H1 (cell line): ENCODE data around the gene CYP1A2. TPM values are rescaled to one million over a fixed set of nuclear protein-coding genes. Genes with fewer than 3 reads are reported as not detected.

ENCODE experiments used
- CTCF ChIA-PET: fragments of 300-600 bp; sonication (Branson Sonifier 250); formaldehyde crosslinking; loops from one replicate; lab custom pipeline; 2021; ENCODE audit not compliant: partially characterized antibody; lab: Charles Lee
- POLR2A ChIA-PET: fragments of 300-600 bp; sonication (Branson Sonifier 250); formaldehyde crosslinking; loops from one replicate; lab custom pipeline; 2021; ENCODE audit warnings: inconsistent platforms; ENCODE audit not compliant: partially characterized antibody; lab: Charles Lee
- DNase-seq, 2 experiments: peaks; one replicate each; pipeline versions ENCODE4 v3.0.0 to v3.0.0-alpha.2; 2010 to 2022; ENCODE audit warnings: low spot score in 2 of 2, low read depth in 1 of 2, mixed read lengths in 1 of 2
- FAIRE-seq: peaks from 2 replicates; lab custom pipeline; 2011; peaks lifted over from hg19 to GRCh38; lab: Jason Lieb, UNC
- H2AFZ ChIP-seq: 2 replicates; pipeline ENCODE4 v1.8.1; 2012; ENCODE audit warnings: low read length, inconsistent platforms
- H2AK5ac ChIP-seq: 2 replicates; pipeline ENCODE4 v1.6.1; 2013; ENCODE audit warnings: low read depth, low read length
- H2BK120ac ChIP-seq: replicated peaks from 2 replicates; pipeline ENCODE3; 2013; ENCODE audit warnings: low read depth, low read length, inconsistent platforms
- H2BK12ac ChIP-seq: 2 replicates; pipeline ENCODE4 v1.6.1; 2013; ENCODE audit warnings: low read depth, low read length
- H2BK15ac ChIP-seq: 2 replicates; pipeline ENCODE4 v1.6.1; 2013; ENCODE audit warnings: low read length
- H2BK20ac ChIP-seq: 2 replicates; pipeline ENCODE4 v1.6.1; 2013; ENCODE audit warnings: low read length
- H2BK5ac ChIP-seq: 2 replicates; pipeline ENCODE4 v1.6.1; 2013; ENCODE audit warnings: low read depth, low read length
- H3K14ac ChIP-seq: 2 replicates; pipeline ENCODE4 v1.6.1; 2013; ENCODE audit warnings: inconsistent platforms; ENCODE audit not compliant: insufficient read length
- H3K18ac ChIP-seq: 2 replicates; pipeline ENCODE4 v1.6.1; 2013; ENCODE audit warnings: low read length; ENCODE audit errors: extremely low read depth
- H3K23ac ChIP-seq: 2 replicates; pipeline ENCODE4 v1.6.1; 2013; ENCODE audit warnings: inconsistent platforms; ENCODE audit not compliant: insufficient read length
- H3K23me2 ChIP-seq: 2 replicates; pipeline ENCODE4 v1.6.1; 2013; ENCODE audit warnings: low read depth, low read length
- H3K27ac ChIP-seq: 2 replicates; pipeline ENCODE4 v1.6.1; 2011; ENCODE audit warnings: low read depth, low read length, inconsistent platforms
- H3K27me3 ChIP-seq, 4 experiments: replicated peaks in 1 of 4; 1 replicate in 1 of 4; 2 replicates in 3 of 4; pipeline versions ENCODE4 v1.6.1 to v1.8.1; 2011 to 2013; ENCODE audit warnings: low read length in 3 of 4, mild to moderate bottlenecking in 3 of 4, inconsistent platforms in 2 of 4, mixed read lengths in 2 of 4, moderate library complexity in 1 of 4; ENCODE audit not compliant: control insufficient read depth in 3 of 4, insufficient read depth in 3 of 4; ENCODE audit errors: extremely low read depth in 1 of 4
- H3K36me3 ChIP-seq, 4 experiments: 2 replicates each; pipeline versions ENCODE4 v1.6.1 to v1.8.1; 2011 to 2013; ENCODE audit warnings: mild to moderate bottlenecking in 4 of 4, low read length in 3 of 4, moderate library complexity in 2 of 4, control low read depth in 1 of 4, inconsistent platforms in 1 of 4; ENCODE audit not compliant: insufficient read depth in 4 of 4, control insufficient read depth in 2 of 4
- H3K4ac ChIP-seq: replicated peaks from 2 replicates; pipeline ENCODE3; 2013; ENCODE audit warnings: low read length, low read depth, mixed read lengths, inconsistent platforms; ENCODE audit not compliant: insufficient read length
- H3K4me1 ChIP-seq, 4 experiments: replicated peaks in 1 of 4; 1 replicate in 1 of 4; 2 replicates in 3 of 4; pipeline versions ENCODE4 v1.6.1 to v1.8.1; 2011 to 2013; ENCODE audit warnings: low read length in 3 of 4, inconsistent platforms in 2 of 4, mixed read lengths in 1 of 4; ENCODE audit not compliant: insufficient read depth in 4 of 4, control insufficient read depth in 3 of 4
- H3K4me2 ChIP-seq, 2 experiments: 2 replicates each; pipeline versions ENCODE4 v1.6.1 to v1.8.1; 2011 to 2013; ENCODE audit warnings: low read depth in 2 of 2, low read length in 2 of 2, control low read depth in 1 of 2, inconsistent platforms in 1 of 2, mild to moderate bottlenecking in 1 of 2; ENCODE audit not compliant: insufficient read depth in 1 of 2
- H3K4me3 ChIP-seq, 4 experiments: fragments of 200-600, 300-600 bp in 1 of 4; sonication (generic), shearing (Covaris generic), sonication (Bioruptor Twin) in 1 of 4; 2 replicates each; pipeline versions ENCODE4 v1.5.1 to v1.8.1; 2011 to 2016; ENCODE audit warnings: low read length in 4 of 4, low read depth in 3 of 4, control low read depth in 2 of 4, inconsistent platforms in 2 of 4, mild to moderate bottlenecking in 2 of 4, mixed read lengths in 1 of 4, moderate library complexity in 1 of 4; ENCODE audit not compliant: insufficient read depth in 2 of 4; ENCODE audit errors: extremely low read depth in 1 of 4
- H3K56ac ChIP-seq: replicated peaks from 2 replicates; pipeline ENCODE3; 2013; ENCODE audit warnings: low read depth, mild to moderate bottlenecking, mixed read lengths, low read length, inconsistent platforms; ENCODE audit not compliant: insufficient read length
- H3K79me1 ChIP-seq: 2 replicates; pipeline ENCODE4 v1.6.1; 2013; ENCODE audit warnings: low read depth, low read length, control low read depth
- H3K79me2 ChIP-seq, 2 experiments: 2 replicates each; pipeline versions ENCODE4 v1.6.1 to v1.8.1; 2012 to 2013; ENCODE audit warnings: low read length in 2 of 2, mild to moderate bottlenecking in 2 of 2, inconsistent platforms in 1 of 2; ENCODE audit not compliant: insufficient read depth in 2 of 2, control insufficient read depth in 1 of 2
- H3K9ac ChIP-seq, 4 experiments: replicated peaks in 1 of 4; 1 replicate in 1 of 4; 2 replicates in 3 of 4; pipeline versions ENCODE4 v1.6.1 to v1.8.1; 2011 to 2013; ENCODE audit warnings: low read depth in 3 of 4, low read length in 3 of 4, control low read depth in 2 of 4, mild to moderate bottlenecking in 2 of 4, moderate library complexity in 2 of 4, inconsistent platforms in 1 of 4; ENCODE audit errors: extremely low read depth in 1 of 4
- H3K9me3 ChIP-seq, 2 experiments: 2 replicates each; pipeline versions ENCODE4 v1.6.1 to v1.8.1; 2012 to 2013; ENCODE audit warnings: mild to moderate bottlenecking in 2 of 2, moderate library complexity in 2 of 2, control low read depth in 1 of 2, inconsistent platforms in 1 of 2, low read depth in 1 of 2, low read length in 1 of 2, mixed read lengths in 1 of 2; ENCODE audit not compliant: insufficient read depth in 2 of 2
- H4K20me1 ChIP-seq, 2 experiments: replicated peaks in 1 of 2; 2 replicates each; pipeline versions ENCODE3 to v1.8.1; 2011 to 2013; ENCODE audit warnings: inconsistent platforms in 2 of 2, low read length in 2 of 2, mild to moderate bottlenecking in 1 of 2; ENCODE audit not compliant: insufficient read depth in 2 of 2, control insufficient read depth in 1 of 2
- H4K5ac ChIP-seq: 2 replicates; pipeline ENCODE4 v1.6.1; 2013; ENCODE audit warnings: low read length, low read depth, mixed read lengths, inconsistent platforms; ENCODE audit not compliant: insufficient read length
- H4K8ac ChIP-seq: 2 replicates; pipeline ENCODE4 v1.8.0; 2013; ENCODE audit warnings: mild to moderate bottlenecking, moderate library complexity, low read length, inconsistent platforms; ENCODE audit not compliant: insufficient read depth; ENCODE audit errors: extremely low read depth
- H4K91ac ChIP-seq: replicated peaks from 2 replicates; pipeline ENCODE3; 2013; ENCODE audit warnings: low read length, mixed read lengths, inconsistent platforms; ENCODE audit not compliant: insufficient read length
- ATF3 ChIP-seq: IDR thresholded peaks from 2 replicates; pipeline ENCODE4 v1.6.1; 2011; ENCODE audit warnings: low read depth, mild to moderate bottlenecking, low read length; ENCODE audit not compliant: insufficient read depth
- BCL11A ChIP-seq, 2 experiments: IDR thresholded peaks; one replicate each; pipeline ENCODE4 v1.6.1; 2011; ENCODE audit warnings: low read depth in 2 of 2, low read length in 2 of 2, mild to moderate bottlenecking in 2 of 2
- CBX8 ChIP-seq: fragments of 300-800, 300-1000 bp; sonication (generic); IDR thresholded peaks from 2 replicates; pipeline ENCODE4 v1.7.1; 2016; ENCODE audit warnings: low read depth, low read length, borderline replicate concordance
- GABPA ChIP-seq: IDR thresholded peaks from 2 replicates; pipeline ENCODE4 v1.6.1; 2011; ENCODE audit warnings: mild to moderate bottlenecking, low read length, moderate library complexity, borderline replicate concordance; ENCODE audit not compliant: insufficient read depth
- MAFK ChIP-seq: IDR thresholded peaks from 2 replicates; pipeline ENCODE4 v1.6.1; 2012; ENCODE audit warnings: low read depth, mild to moderate bottlenecking, improper control_type of control experiment, low read length
- POU5F1 ChIP-seq: IDR thresholded peaks from 2 replicates; pipeline ENCODE4 v1.6.1; 2011; ENCODE audit warnings: low read depth, mild to moderate bottlenecking, low read length, moderate library complexity
- RAD21 ChIP-seq, 2 experiments: IDR thresholded peaks in 1 of 2; conservative IDR thresholded peaks in 1 of 2; 2 replicates each; pipeline ENCODE4 v1.6.1; 2011; ENCODE audit warnings: low read depth in 2 of 2, low read length in 2 of 2, improper control_type of control experiment in 1 of 2, inconsistent platforms in 1 of 2, mild to moderate bottlenecking in 1 of 2, moderate library complexity in 1 of 2
- RNF2 ChIP-seq: fragments of 200-900, 300-1000 bp; sonication (generic); IDR thresholded peaks from 2 replicates; pipeline ENCODE4 v1.7.1; 2016; ENCODE audit warnings: borderline replicate concordance, low read depth, mild to moderate bottlenecking, antibody characterized with exemption, low read length; ENCODE audit not compliant: poor library complexity, severe bottlenecking; ENCODE audit errors: missing control alignments
- SAP30 ChIP-seq: fragments of 300-600 bp; sonication (generic); IDR thresholded peaks from 2 replicates; pipeline ENCODE4 v1.7.1; 2012; ENCODE audit warnings: low read length, moderate library complexity, mild to moderate bottlenecking, inconsistent platforms; ENCODE audit not compliant: insufficient read depth, insufficient replicate concordance
- SIX5 ChIP-seq: IDR thresholded peaks from 2 replicates; pipeline ENCODE4 v1.6.1; 2011; ENCODE audit warnings: mild to moderate bottlenecking, low read depth, low read length
- TEAD4 ChIP-seq: IDR thresholded peaks from 2 replicates; pipeline ENCODE4 v1.6.1; 2012; ENCODE audit warnings: low read depth, low read length, inconsistent platforms, mixed read lengths
- WGBS, 2 experiments: shearing (Covaris generic) in 1 of 2; methylation state at CpG; one replicate each; pipeline versions ENCODE4 v1.1.6 to v1.1.7; 2013 to 2015; ENCODE audit warnings: low lambda C conversion rate in 2 of 2, mixed read lengths in 2 of 2, inconsistent platforms in 1 of 2, low coverage in 1 of 2, missing lambda C conversion rate in 1 of 2; ENCODE audit not compliant: insufficient replicate concordance in 2 of 2, insufficient coverage in 1 of 2, insufficient read length in 1 of 2; ENCODE audit errors: extremely low coverage in 1 of 2, missing lambda C conversion rate in 1 of 2; 5-methylcytosine and 5-hydroxymethylcytosine counted together
- polyA plus RNA-seq, 7 experiments: library from polyadenylated mRNA; depleted of rRNA in 3 of 7; stranded (reverse) in 5 of 7; unstranded in 2 of 7; fragments of >200 nt in 5 of 7; fragments of 200-250 nt in 2 of 7; gene quantifications; 1 replicate in 5 of 7; 2 replicates in 1 of 7; 4 replicates in 1 of 7; pipeline versions ENCODE4 v1.2.1 to v1.2.3, GENCODE V29; 2011 to 2013; ENCODE audit warnings: missing spikeins in 2 of 7, mixed read lengths in 2 of 7
- total RNA-seq: library from RNA; stranded (reverse); fragmentation: NEBNext Ultra II Directional; extraction: Animal tissue kit (Norgen Biotek cat#: 25700); gene quantifications from 2 replicates; pipeline ENCODE4 v1.2.1, GENCODE V29; 2021
- TF ChIP-seq, protein P1 (sequence below): IDR thresholded peaks from 2 replicates; pipeline ENCODE4 v1.6.1; 2012; ENCODE audit warnings: inconsistent platforms

Gene CYP1A2
- total and polyA plus RNA-seq, 2 of the 8 experiments (the other 6 are each of a cell fraction or from before 2014, with no cell fraction given): not detected

DNA sequence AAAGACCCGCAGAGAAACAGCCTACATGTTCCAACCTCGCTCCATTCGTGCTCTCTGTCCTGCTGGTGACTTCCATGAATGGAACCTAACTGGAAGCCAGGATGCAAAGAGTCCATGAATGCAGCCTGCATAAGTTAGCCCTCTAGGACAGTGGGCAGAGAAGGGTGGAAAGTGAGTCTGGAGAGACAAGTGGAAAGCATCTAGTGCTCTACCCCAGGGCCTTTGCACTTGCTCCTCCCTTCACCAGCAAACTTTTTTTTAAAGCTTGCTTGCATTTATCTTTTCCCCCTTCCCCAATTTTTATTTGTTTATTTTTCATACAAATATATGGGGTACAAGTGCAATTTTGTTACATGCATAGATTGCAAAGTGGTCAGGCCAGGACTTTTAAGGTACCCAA, 15.4 kb upstream of the CYP1A2 start:
- Histone ChIP-seq H2BK15ac (no peak overlapping the region), H4K8ac (no peak overlapping the region), H2BK12ac (no peak overlapping the region), H3K9me3 (no peaks in the 10 kb centered on the region; a peak in 1 of 4 replicates), H3K9ac (no peak overlapping the region), H3K18ac (no peak overlapping the region), H4K20me1 (no peaks in the 10 kb centered on the region), H2BK120ac (no peak overlapping the region), H2AK5ac (no peak overlapping the region), H3K23ac (no peak overlapping the region), H3K4ac (no peak overlapping the region), H2AFZ (no peak overlapping the region), H3K23me2 (no peaks in the 10 kb centered on the region), H4K5ac (no peak overlapping the region), H3K56ac (no peak overlapping the region), H3K4me2 (no peak overlapping the region), H3K4me1 (no peaks in the 10 kb centered on the region), H2BK5ac (no peak overlapping the region), H3K27me3 (peaks cover 0 to 1% (median 0%) of the 10 kb centered on the region in 4 experiments; a peak in 4 of 7 replicates), H3K4me3 (no peak overlapping the region), H3K36me3 (no peaks in the 10 kb centered on the region), H3K27ac (no peak overlapping the region), H3K79me1 (no peaks in the 10 kb centered on the region), H3K79me2 (no peaks in the 10 kb centered on the region), H3K14ac (no peak overlapping the region), H4K91ac (no peak overlapping the region), H2BK20ac (no peak overlapping the region)
- CTCF ChIA-PET: interaction anchor here (0.7 to 1.2 kb wide), 4 partner anchors 17 to 38 kb away, joined by 3 to 5 read pairs (median 4); no protein-coding TSS in a partner anchor
- FAIRE-seq: no peak
- 85% methylated on average over 3 of the region's 3 CpGs; no CpG with 5 or more reads in 1 of the 2 experiments for WGBS, 2 experiments
- POLR2A ChIA-PET: interaction anchor here (0.9 kb wide), 1 partner anchor 27 kb away, joined by 5 read pairs; no protein-coding TSS in a partner anchor
- DNase-seq: no peak
- TF ChIP-seq RNF2 (no peak), TEAD4 (no peak), POU5F1 (no peak), SAP30 (no peak), CBX8 (no peak), RAD21 (IDR thresholded peaks at IDR 0.05 in 1 of 2, conservative IDR thresholded peaks at IDR 0.05 in 1 of 2; ENCODE audit: low read depth in 2 of 2, low read length in 2 of 2) (no peak), ATF3 (no peak), BCL11A (IDR thresholded peaks at IDR 0.05; ENCODE audit: low read depth in 2 of 2, low read length in 2 of 2) (no peak), SIX5 (no peak), MAFK (no peak), GABPA (no peak)
- TF ChIP-seq, protein P1, sequence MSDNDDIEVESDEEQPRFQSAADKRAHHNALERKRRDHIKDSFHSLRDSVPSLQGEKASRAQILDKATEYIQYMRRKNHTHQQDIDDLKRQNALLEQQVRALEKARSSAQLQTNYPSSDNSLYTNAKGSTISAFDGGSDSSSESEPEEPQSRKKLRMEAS: no peak
